ENCODE data around the gene POMT2.

POMT2 gene

GRCh38 chr14:77239412-77239811 is 81.3 kb downstream of the POMT2 start:
- no peak overlapping the region for H3K27ac ChIP-seq (ENCODE audit: low read length)
- H3K4me3 ChIP-seq (ENCODE audit: low read depth in 1 of 2, low read length in 2 of 2): no peak overlapping the region
- H3K4me1 ChIP-seq (ENCODE audit: control insufficient read depth in 1 of 2, insufficient read depth in 2 of 2, low read length in 2 of 2): no peaks in the 10 kb centered on the region
- H3K9me3 ChIP-seq (ENCODE audit: control insufficient read depth in 1 of 2, low read length in 2 of 2): no peaks in the 10 kb centered on the region
- no peaks in the 10 kb centered on the region for H3K36me3 ChIP-seq (ENCODE audit: control insufficient read depth in 1 of 2, insufficient read depth in 2 of 2, low read length in 2 of 2)
- H3K27me3 ChIP-seq (ENCODE audit: low read depth, low read length): no peaks in the 10 kb centered on the region

GRCh38 chr14:77238996-77239395 is 81.7 kb downstream of the POMT2 start:
- H3K4me3 ChIP-seq (ENCODE audit: low read depth in 1 of 2, low read length in 2 of 2): no peak overlapping the region
- H3K4me1 ChIP-seq (ENCODE audit: control insufficient read depth in 1 of 2, insufficient read depth in 2 of 2, low read length in 2 of 2): no peaks in the 10 kb centered on the region
- no peak overlapping the region for H3K27ac ChIP-seq (ENCODE audit: low read length)
- no peaks in the 10 kb centered on the region for H3K27me3 ChIP-seq (ENCODE audit: low read depth, low read length)
- H3K36me3 ChIP-seq (ENCODE audit: control insufficient read depth in 1 of 2, insufficient read depth in 2 of 2, low read length in 2 of 2): no peaks in the 10 kb centered on the region
- H3K9me3 ChIP-seq (ENCODE audit: control insufficient read depth in 1 of 2, low read length in 2 of 2): no peaks in the 10 kb centered on the region

DNA sequence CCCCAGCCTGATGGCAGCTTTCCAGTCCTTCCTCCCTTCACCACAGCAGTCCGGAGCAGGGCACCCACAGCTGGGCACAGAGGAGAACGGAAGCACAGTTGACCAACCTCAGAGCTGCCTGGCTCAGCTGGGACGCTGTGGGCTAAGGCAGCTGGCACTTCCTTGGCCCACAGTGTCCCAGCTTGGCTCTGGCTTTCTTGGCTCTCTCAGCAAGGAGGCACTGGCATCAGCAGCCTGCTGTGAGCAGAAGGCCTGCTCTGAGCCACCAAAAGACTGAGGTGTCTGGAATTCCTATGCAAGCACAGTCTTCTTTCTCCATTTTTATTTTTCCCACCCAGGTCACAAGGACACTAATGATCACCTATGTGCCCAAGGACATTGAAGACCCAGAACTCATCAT is 82.3 kb downstream of the POMT2 start:
- H3K36me3 ChIP-seq (ENCODE audit: control insufficient read depth in 1 of 2, insufficient read depth in 2 of 2, low read length in 2 of 2): no peaks in the 10 kb centered on the region
- H3K9me3 ChIP-seq (ENCODE audit: control insufficient read depth in 1 of 2, low read length in 2 of 2): no peaks in the 10 kb centered on the region
- H3K27me3 ChIP-seq (ENCODE audit: low read depth, low read length): no peaks in the 10 kb centered on the region
- no peak overlapping the region for H3K4me3 ChIP-seq (ENCODE audit: low read depth in 1 of 2, low read length in 2 of 2)
- no peak overlapping the region for H3K27ac ChIP-seq (ENCODE audit: low read length)
- no peaks in the 10 kb centered on the region for H3K4me1 ChIP-seq (ENCODE audit: control insufficient read depth in 1 of 2, insufficient read depth in 2 of 2, low read length in 2 of 2)

DNA sequence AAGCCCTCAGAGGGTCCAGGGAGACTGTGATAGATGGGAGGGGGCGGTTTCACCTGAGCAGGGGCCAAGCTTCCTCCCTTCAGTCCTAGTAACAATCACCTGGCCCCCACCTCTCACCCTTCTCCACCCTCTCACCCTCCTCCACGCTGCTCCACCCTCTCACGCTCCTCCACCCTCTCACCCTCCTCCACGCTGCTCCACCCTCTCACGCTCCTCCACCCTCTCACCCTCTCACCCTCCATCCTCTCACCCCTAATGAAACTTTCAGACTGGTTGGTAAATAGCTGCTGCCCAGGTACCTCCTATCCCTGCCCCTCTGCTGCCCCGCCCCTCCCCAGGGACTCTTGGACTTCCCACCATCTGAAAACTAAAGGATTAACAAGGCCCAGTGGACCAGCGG is 83.9 kb downstream of the POMT2 start:
- H3K9me3 ChIP-seq (ENCODE audit: control insufficient read depth in 1 of 2, low read length in 2 of 2): no peaks in the 10 kb centered on the region
- H3K27me3 ChIP-seq (ENCODE audit: low read depth, low read length): no peaks in the 10 kb centered on the region
- H3K4me1 ChIP-seq (ENCODE audit: control insufficient read depth in 1 of 2, insufficient read depth in 2 of 2, low read length in 2 of 2): no peaks in the 10 kb centered on the region
- no peak overlapping the region for H3K4me3 ChIP-seq (ENCODE audit: low read depth in 1 of 2, low read length in 2 of 2)
- H3K36me3 ChIP-seq (ENCODE audit: control insufficient read depth in 1 of 2, insufficient read depth in 2 of 2, low read length in 2 of 2): no peaks in the 10 kb centered on the region
- no peak overlapping the region for H3K27ac ChIP-seq (ENCODE audit: low read length)

- Histone ChIP-seq H3K9me3 (ENCODE audit: control insufficient read depth in 1 of 2, low read length in 2 of 2) (peaks cover 0 to 4% of the 10 kb centered on the region in 2 donors), H3K27ac (ENCODE audit: low read length) (no peak overlapping the region), H3K4me3 (ENCODE audit: low read depth in 1 of 2, low read length in 2 of 2) (no peak overlapping the region), H3K27me3 (ENCODE audit: low read depth, low read length) (no peaks in the 10 kb centered on the region), H3K4me1 (ENCODE audit: control insufficient read depth in 1 of 2, insufficient read depth in 2 of 2, low read length in 2 of 2) (no peaks in the 10 kb centered on the region), H3K36me3 (ENCODE audit: control insufficient read depth in 1 of 2, insufficient read depth in 2 of 2, low read length in 2 of 2) (no peaks in the 10 kb centered on the region)
These were observed 89.0 kb downstream of the POMT2 start for GRCh38 chr14:77231721-77232120.

- Histone ChIP-seq H3K9me3 (ENCODE audit: control insufficient read depth in 1 of 2, low read length in 2 of 2) (peaks cover 0 to 4% of the 10 kb centered on the region in 2 donors), H3K4me1 (ENCODE audit: control insufficient read depth in 1 of 2, insufficient read depth in 2 of 2, low read length in 2 of 2) (no peaks in the 10 kb centered on the region), H3K4me3 (ENCODE audit: low read depth in 1 of 2, low read length in 2 of 2) (no peak overlapping the region), H3K27me3 (ENCODE audit: low read depth, low read length) (no peaks in the 10 kb centered on the region), H3K36me3 (ENCODE audit: control insufficient read depth in 1 of 2, insufficient read depth in 2 of 2, low read length in 2 of 2) (no peaks in the 10 kb centered on the region), H3K27ac (ENCODE audit: low read length) (no peak overlapping the region)
These were observed 89.8 kb downstream of the POMT2 start for GRCh38 chr14:77230914-77231313.

DNA sequence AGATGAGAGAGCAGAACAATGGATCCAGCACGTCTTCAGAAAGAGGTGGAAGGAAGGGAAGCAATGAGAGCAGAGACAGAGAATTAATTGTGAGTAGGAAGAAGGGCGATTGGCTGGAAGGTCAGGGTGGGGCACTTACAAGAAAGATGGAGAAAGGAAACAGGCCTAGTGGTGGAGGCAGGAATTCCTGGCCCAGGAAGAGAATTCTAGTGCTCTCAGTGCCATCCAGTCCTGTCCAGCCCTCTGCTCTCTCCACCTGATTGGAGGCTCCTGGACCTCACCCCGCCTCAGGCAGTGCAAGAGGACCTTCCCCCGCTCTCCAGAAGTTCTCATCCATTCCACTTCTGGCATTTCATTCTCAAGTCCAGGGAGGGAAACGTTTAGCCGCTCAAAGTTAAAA is 92.6 kb downstream of the POMT2 start:
- H3K9me3 ChIP-seq (ENCODE audit: control insufficient read depth in 1 of 2, low read length in 2 of 2): peaks cover 0 to 4% of the 10 kb centered on the region in 2 donors
- no peak overlapping the region for H3K27ac ChIP-seq (ENCODE audit: low read length)
- H3K27me3 ChIP-seq (ENCODE audit: low read depth, low read length): no peaks in the 10 kb centered on the region
- H3K4me1 ChIP-seq (ENCODE audit: control insufficient read depth in 1 of 2, insufficient read depth in 2 of 2, low read length in 2 of 2): no peaks in the 10 kb centered on the region
- no peak overlapping the region for H3K4me3 ChIP-seq (ENCODE audit: low read depth in 1 of 2, low read length in 2 of 2)
- H3K36me3 ChIP-seq (ENCODE audit: control insufficient read depth in 1 of 2, insufficient read depth in 2 of 2, low read length in 2 of 2): no peaks in the 10 kb centered on the region

- no peaks in the 10 kb centered on the region for H3K36me3 ChIP-seq (ENCODE audit: control insufficient read depth in 1 of 2, insufficient read depth in 2 of 2, low read length in 2 of 2)
- peaks cover 0 to 4% of the 10 kb centered on the region in 2 donors for H3K9me3 ChIP-seq (ENCODE audit: control insufficient read depth in 1 of 2, low read length in 2 of 2)
- H3K27ac ChIP-seq (ENCODE audit: low read length): no peak overlapping the region
- H3K27me3 ChIP-seq (ENCODE audit: low read depth, low read length): no peaks in the 10 kb centered on the region
- no peaks in the 10 kb centered on the region for H3K4me1 ChIP-seq (ENCODE audit: control insufficient read depth in 1 of 2, insufficient read depth in 2 of 2, low read length in 2 of 2)
- no peak overlapping the region for H3K4me3 ChIP-seq (ENCODE audit: low read depth in 1 of 2, low read length in 2 of 2)
These were observed 94.7 kb downstream of the POMT2 start for GRCh38 chr14:77225892-77226557.

DNA sequence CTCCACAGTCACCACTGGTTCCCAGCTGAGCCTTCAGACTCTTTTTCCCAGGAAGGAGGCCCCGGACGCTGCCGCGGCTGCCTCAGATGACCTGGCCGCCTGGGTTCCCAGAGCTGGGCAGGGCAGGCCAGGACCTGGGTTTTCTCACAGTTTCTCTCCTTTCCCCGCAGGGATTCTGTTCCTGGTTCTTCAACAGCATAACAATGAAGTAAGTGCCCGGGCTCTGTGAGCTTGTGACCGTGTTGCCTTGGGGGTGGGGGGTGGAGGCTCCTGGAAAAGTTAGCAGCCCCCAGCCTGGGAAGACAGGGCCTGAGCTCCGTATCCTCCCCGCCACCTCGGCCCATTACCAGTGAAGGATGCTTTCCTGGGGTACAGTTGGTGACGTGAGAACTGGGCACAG is 95.4 kb downstream of the POMT2 start:
- no peaks in the 10 kb centered on the region for H3K9me3 ChIP-seq (ENCODE audit: control insufficient read depth in 1 of 2, low read length in 2 of 2)
- no peaks in the 10 kb centered on the region for H3K36me3 ChIP-seq (ENCODE audit: control insufficient read depth in 1 of 2, insufficient read depth in 2 of 2, low read length in 2 of 2)
- no peaks in the 10 kb centered on the region for H3K4me1 ChIP-seq (ENCODE audit: control insufficient read depth in 1 of 2, insufficient read depth in 2 of 2, low read length in 2 of 2)
- no peaks in the 10 kb centered on the region for H3K27me3 ChIP-seq (ENCODE audit: low read depth, low read length)
- no peak overlapping the region for H3K27ac ChIP-seq (ENCODE audit: low read length)
- H3K4me3 ChIP-seq (ENCODE audit: low read depth in 1 of 2, low read length in 2 of 2): no peak overlapping the region
